Breast epithelium (tissue), 3 donors: ENCODE data around the gene REXO1.

Source experiments
- POLR2A ChIP-seq: fragments of 450-650 bp; IDR thresholded peaks from one replicate; pipeline ENCODE4 v1.6.1; 2016; ENCODE audit warnings: antibody characterized with exemption, mild to moderate bottlenecking, moderate library complexity
- POLR2AphosphoS5 ChIP-seq, 3 donors: sonication (generic); formaldehyde crosslinking; IDR thresholded peaks; one replicate each; pipeline ENCODE4 v1.6.1; 2017; ENCODE audit warnings: antibody characterized with exemption in 3 of 3
- TF ChIP-seq, protein P1 (sequence below), 3 donors: fragments of 450-650 bp; IDR thresholded peaks; one replicate each; pipeline ENCODE4 v1.5.1; 2016 to 2017; ENCODE audit warnings: antibody characterized with exemption in 3 of 3, mild to moderate bottlenecking in 3 of 3, moderate library complexity in 3 of 3

DNA sequence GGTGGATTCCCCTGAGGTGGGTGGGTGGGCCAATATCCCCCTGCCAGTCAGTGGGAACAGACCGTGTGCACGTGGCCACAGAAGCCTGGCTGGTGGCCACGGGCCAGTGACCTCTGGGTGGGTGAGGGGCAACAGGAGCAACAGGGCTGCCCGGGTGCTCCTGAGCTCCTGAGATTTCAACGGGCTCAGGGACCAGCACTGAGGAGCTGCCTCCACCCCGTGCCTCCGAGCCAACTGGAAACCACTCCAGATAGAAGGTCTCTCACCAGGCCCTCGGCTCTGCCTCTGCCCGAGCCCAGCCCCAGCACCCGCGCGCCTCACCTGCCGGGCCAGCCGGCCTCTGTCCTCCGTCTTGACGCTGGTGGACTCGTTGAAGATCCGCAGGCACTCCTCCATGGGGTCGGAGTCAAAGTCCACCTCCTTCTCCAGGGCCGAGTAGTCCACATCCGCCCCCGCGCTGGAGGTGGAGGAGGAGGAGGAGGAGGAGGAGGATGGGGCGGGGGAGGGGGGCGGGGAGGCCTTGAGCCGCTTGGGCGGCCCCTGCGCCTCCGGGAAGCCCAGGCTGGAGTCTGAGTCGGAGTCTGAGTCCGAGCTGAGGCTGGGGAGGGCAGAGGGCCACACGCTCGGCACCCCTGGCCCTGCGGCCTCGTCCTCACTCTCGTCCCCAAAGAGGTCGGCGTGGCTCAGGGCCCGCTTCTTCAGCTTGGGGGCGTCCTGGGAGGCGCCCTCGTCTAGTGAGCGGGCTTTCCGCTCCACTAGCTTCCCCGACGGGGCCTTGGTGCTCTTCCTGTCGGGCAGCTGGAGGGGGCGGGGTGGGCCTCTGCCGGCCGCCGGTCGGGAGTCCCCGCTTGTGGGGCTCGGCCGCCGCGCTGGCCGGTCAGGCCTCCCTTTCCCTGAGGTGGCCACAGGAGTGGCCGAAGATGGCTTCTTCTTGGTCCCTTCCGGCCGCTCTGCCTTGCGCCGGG is 21.4 kb downstream of the REXO1 start:
- TF ChIP-seq, protein P1, sequence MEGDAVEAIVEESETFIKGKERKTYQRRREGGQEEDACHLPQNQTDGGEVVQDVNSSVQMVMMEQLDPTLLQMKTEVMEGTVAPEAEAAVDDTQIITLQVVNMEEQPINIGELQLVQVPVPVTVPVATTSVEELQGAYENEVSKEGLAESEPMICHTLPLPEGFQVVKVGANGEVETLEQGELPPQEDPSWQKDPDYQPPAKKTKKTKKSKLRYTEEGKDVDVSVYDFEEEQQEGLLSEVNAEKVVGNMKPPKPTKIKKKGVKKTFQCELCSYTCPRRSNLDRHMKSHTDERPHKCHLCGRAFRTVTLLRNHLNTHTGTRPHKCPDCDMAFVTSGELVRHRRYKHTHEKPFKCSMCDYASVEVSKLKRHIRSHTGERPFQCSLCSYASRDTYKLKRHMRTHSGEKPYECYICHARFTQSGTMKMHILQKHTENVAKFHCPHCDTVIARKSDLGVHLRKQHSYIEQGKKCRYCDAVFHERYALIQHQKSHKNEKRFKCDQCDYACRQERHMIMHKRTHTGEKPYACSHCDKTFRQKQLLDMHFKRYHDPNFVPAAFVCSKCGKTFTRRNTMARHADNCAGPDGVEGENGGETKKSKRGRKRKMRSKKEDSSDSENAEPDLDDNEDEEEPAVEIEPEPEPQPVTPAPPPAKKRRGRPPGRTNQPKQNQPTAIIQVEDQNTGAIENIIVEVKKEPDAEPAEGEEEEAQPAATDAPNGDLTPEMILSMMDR (IDR thresholded peaks at IDR 0.05) = no peak
- TF ChIP-seq POLR2AphosphoS5 (IDR thresholded peaks at IDR 0.05) (no peak), POLR2A (no peak)
